GM06990 (cell line): ENCODE results near the gene NUP107.

Experiments used
- DNase-seq: peaks from one replicate; pipeline ENCODE4 v3.0.0-alpha.2; 2011; ENCODE audit not compliant: insufficient read length; ENCODE audit errors: extremely low read depth
- H3K27me3 ChIP-seq: replicated peaks from 2 replicates; pipeline ENCODE4 v1.6.0; 2011; ENCODE audit warnings: low read length; ENCODE audit not compliant: control insufficient read depth, insufficient read depth
- H3K36me3 ChIP-seq: 2 replicates; pipeline ENCODE4 v1.5.1; 2011; ENCODE audit warnings: low read length; ENCODE audit not compliant: control insufficient read depth, insufficient read depth
- H3K4me3 ChIP-seq: replicated peaks from 2 replicates; pipeline ENCODE4 v1.5.1; 2011; ENCODE audit warnings: low read depth, mild to moderate bottlenecking, control low read depth, low read length
- TF ChIP-seq, protein P1 (sequence below): IDR thresholded peaks from 2 replicates; pipeline ENCODE4 v1.5.1; 2011; ENCODE audit warnings: low read length, control low read depth, mild to moderate bottlenecking, inconsistent platforms; ENCODE audit not compliant: insufficient read depth, poor library complexity, severe bottlenecking

Gene NUP107

DNA sequence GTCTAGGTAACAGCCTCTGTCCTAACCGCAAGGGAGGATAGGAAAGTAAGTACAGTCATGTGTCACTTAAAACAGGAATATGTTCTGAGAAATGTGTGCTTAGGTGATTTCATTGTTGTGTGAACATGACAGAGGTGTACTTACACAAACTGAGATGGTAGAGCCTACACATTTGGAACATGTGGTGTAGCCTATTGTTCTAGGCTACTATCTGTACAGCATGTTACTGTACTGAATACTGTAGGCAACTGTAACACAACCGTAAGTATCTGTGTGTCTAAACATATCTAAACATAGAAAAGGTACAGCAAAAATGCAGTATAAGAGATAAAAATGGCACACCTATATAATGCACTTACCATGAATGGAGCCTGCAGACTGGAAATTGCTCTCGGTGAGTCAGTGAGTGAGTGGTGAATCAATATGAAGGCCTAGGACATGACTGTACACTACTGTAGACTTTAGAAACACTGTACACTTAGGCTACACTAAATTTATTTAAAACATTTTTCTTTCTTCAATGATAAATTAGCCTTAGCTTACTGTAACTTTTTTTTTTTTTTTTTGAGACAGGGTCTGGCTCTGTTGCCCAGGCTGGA lies 108.0 kb downstream of the NUP107 start:
- DNase-seq = no peak
- H3K27me3 ChIP-seq = no peaks in the 10 kb centered on the region
- H3K36me3 ChIP-seq = no peaks in the 10 kb centered on the region
- H3K4me3 ChIP-seq = no peak overlapping the region
- TF ChIP-seq, protein P1, sequence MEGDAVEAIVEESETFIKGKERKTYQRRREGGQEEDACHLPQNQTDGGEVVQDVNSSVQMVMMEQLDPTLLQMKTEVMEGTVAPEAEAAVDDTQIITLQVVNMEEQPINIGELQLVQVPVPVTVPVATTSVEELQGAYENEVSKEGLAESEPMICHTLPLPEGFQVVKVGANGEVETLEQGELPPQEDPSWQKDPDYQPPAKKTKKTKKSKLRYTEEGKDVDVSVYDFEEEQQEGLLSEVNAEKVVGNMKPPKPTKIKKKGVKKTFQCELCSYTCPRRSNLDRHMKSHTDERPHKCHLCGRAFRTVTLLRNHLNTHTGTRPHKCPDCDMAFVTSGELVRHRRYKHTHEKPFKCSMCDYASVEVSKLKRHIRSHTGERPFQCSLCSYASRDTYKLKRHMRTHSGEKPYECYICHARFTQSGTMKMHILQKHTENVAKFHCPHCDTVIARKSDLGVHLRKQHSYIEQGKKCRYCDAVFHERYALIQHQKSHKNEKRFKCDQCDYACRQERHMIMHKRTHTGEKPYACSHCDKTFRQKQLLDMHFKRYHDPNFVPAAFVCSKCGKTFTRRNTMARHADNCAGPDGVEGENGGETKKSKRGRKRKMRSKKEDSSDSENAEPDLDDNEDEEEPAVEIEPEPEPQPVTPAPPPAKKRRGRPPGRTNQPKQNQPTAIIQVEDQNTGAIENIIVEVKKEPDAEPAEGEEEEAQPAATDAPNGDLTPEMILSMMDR = no peak
